ENCODE data around the gene CPLX1.

The CPLX1 gene

GRCh38 chr4:825971-826330 lies at the start of gene CPLX1:
Gene CPLX1, minus strand, starts transcription at chr4:826129. Its CDS starts 1,607 bp downstream, at chr4:824522.
- DNase-seq = no peak

GRCh38 chr4:874971-875817 lies 49.3 kb upstream of the CPLX1 start:
- DNase-seq = no peak

- no peak for DNase-seq
These were observed 48.1 kb upstream of the CPLX1 start for GRCh38 chr4:874056-874455.

GRCh38 chr4:872241-872981 lies 46.5 kb upstream of the CPLX1 start:
- no peak for DNase-seq

DNA sequence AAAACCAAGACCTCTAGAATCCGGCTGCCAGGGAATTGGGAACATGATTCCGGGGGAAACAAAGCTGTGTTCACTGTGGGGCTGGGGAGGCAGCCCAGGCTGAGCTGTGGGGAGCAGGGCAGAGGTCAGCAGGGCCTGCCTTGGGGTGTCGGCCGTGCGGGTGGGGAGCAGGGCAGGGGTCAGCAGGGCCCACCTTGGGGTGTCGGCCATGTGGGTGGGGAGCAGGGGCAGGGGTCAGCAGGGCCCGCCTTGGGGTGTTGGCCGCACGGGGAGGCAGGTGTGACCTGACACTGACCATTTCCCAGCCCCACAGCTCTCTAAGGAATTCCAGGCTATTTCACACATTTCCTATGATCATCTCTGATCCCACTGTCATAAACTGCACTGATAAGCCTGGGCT lies 45.6 kb upstream of the CPLX1 start:
- no peak for DNase-seq

DNA sequence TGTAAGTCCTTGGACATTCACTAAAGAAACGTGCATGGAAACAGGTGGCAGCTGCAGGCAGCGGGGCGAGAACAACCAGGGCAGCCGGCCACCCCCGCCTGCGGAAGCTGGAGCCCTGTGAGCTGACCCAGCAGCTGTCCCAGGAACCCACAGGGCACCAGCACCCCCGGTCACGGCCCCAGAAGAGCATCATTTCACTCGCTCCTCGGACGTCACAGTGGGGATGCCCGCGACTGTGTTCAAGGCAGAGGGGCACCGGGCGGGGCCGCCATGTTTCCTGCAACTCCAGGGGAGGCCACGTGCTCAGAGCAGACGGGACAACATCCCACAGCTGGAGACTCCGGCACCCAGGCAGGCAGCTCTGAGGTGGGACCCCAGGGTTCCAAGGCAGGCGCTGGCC lies 45.0 kb upstream of the CPLX1 start:
- DNase-seq = no peak

DNA sequence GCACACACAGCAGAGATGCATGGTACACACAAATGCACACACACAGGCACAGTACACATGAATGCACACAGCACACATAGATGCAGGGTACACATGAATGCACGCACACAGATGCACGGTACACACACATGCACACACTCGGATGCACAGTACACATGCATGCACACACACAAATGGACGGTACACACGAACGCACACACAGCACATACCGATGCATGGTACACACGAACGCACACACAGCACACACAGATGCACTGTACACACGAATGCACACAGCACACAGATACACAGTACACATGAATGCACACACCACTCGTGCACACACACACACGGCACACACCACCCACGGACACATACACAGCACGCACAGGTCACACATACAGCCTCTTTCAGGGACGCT lies 43.8 kb upstream of the CPLX1 start:
- no peak for DNase-seq

- DNase-seq = no peak
These were observed 42.5 kb upstream of the CPLX1 start for GRCh38 chr4:868421-868820.

DNA sequence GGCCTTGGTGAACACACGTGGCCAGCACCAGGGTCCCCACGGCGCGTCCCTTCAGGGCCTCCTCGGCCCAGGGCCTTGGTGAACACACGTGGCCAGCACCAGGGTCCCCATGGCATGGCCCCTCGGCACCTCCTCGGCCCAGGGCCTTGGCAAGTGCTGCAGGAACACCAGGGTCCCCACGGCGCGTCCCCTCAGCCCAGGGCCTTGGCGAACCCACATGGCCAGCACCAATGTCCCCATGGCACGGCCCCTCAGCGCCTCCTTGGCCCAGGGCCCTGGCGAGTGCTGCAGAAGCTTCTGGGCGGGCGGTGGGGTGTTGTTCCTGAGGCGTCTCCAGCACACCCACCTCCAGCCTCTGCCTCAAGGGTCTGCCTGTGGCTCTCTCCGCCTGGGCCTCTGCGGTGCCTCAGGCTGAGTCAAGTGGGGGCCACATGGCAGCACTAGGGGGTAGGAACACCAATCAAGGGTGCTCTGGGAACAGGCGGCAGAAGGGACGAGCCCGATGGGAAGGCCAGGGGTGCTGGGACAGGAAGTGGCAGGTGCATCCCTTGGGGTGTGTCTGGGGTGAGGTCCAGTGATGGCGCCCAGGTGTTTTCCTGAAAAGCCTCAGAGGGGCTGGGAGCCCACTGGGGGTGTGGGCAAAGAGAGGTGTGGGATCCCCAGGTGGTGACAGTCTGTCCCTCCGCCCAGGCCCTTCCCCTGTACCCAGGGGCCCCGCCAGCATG lies 41.8 kb upstream of the CPLX1 start:
- no peak for DNase-seq

GRCh38 chr4:866761-867390 lies 40.9 kb upstream of the CPLX1 start:
- no peak for DNase-seq

DNA sequence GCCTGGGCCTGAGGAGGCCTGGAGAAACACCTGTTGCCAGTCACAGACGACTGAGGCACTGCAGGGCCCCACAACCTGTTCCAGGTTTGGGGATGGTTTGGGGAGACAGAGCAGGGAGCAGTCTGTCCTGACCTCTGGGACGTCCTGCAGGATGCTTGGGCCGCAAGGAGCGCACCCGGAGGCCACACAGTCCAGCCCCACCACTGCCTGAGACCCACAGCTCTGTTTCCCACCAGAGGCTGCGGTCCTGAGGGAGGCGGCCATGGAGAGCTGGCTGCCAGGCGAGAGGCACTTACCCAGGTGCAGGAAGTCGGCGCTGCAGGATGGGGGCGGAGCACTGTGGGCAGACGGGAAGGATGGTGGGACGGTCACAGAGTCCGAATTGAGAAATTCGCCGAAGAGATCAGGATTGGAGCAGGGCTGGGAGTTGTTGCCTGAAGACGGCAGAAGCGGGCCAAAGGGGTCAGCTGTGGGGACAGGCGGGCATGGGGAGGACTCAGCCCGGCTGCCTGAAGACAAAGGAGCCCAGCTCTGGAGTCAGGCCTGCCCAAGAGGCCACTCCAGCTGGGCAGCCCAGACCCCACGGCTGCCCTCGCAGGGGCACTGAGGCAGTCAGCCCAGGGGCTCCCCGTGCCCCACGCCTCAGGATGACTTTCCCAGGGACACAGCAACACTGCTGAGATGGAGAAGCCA lies 40.3 kb upstream of the CPLX1 start:
- no peak for DNase-seq

- no peak for DNase-seq
These were observed 39.6 kb upstream of the CPLX1 start for GRCh38 chr4:865572-865971.

GRCh38 chr4:865121-865465 lies 39.2 kb upstream of the CPLX1 start:
- DNase-seq = no peak

GRCh38 chr4:864456-865120 lies 38.7 kb upstream of the CPLX1 start:
- DNase-seq = no peak

DNA sequence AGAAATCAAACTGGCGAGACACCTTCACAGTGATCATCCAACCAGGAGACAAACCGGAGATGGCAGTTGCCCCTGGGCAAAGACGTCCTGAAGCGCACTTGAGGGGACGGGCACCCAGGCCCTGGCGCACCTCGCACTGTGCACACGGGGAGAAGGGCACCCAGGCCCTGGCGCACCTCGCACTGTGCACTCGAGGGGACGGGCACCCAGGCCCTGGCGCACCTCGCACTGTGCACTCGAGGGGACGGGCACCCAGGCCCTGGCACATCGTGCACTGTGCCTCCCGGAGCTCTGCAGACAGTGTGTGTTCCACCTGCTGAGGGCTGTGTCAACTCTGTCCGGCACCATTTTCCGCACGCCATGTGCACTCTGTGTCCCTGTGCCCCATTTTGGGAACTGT lies 34.6 kb upstream of the CPLX1 start:
- DNase-seq = no peak

DNA sequence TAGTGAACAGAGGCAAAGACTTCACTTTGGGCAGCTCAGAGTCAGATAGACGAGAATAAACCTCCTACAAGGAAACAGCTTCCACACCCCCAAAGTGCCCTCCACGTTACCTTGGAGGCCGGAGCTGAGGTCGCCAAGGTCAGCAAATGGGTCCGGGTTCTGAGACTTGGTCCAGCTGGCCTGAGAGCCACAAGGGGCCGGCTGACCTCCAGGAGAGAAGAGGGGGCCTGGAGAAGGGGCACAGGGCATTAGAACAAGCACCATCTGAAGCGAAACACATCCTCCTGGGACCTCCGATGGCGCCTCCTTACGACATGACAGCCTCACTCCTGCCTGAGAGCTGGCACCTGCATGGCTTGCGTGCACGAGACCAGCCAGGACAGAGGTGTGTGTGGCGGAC lies 33.6 kb upstream of the CPLX1 start:
- DNase-seq = no peak

DNA sequence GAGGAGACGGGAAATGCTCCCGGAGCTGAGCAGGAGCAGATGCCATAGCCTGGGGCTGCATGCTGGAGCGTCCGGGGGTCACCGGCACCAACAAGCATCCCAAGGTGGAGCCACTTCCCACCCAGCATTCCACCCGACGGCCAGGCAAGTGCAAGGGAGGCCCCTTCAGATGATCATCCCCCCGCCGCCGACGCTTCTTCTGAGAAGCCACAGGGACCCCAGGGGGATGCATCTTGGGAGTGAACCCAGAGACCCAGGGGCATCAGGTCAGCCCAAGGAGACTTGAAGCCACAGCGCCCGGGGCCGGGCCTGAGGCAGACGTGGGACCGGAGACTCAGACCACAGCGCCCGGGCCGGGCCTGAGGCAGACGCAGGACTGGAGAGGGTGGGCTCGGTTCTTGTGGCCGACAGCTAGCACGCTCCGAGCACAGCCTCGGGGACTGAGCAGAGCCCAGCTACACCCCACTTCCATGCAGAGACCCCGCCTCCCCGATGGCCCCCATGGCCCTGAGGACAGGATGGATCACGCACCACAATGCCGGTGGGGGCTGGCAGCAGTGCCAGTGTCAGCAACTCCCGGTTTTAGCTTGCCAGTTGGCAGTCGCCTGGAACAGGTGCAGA lies 33.0 kb upstream of the CPLX1 start:
- DNase-seq = no peak

DNA sequence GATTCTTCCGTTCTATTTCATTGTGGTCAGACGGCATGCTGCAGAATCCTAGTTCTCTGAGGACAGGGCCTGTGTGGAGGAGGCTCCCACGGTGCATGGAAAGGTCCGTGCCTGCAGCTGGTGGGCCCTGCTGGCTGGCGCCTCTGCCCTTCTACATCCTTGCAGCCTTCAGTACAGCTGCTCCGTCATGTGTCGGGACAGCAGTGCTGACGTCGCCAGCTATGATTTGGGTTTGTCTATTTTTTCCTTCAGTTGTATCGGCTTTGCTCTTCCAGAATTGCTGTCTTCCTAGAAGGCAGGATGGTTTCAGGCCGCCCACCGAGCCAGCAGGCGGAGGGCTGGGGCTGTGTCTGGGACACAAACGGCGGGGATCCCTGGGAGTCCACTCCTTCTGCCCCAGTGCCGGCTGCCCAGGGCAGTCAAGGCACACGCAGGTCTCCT lies 32.1 kb upstream of the CPLX1 start:
- DNase-seq = no peak

- no peak for DNase-seq
These were observed 31.5 kb upstream of the CPLX1 start for GRCh38 chr4:857461-857860.

DNA sequence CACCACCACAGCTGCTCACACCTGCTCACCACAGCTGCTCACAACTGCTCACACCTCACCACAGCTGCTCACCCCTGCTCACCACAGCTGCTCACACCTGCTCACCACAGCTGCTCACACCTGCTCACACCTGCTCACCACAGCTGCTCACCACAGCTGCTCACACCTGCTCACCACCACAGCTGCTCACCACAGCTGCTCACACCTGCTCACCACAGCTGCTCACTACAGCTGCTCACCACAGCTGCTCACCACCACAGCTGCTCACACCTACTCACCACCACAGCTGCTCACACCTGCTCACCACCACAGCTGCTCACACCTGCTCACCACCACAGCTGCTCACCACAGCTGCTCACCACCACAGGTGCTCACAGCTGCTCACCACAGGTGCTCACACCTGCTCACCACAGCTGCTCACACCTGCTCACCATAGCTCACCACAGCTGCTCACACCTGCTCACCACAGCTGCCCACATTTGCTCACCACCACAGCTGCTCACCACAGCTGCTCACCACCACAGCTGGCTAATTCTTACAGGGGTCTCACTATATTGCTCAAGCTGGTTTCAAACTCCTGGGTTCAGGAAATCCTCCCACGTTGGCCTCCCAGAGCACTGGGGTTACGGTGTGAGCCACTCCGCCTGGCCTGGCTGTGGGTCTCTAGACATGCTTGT lies 30.4 kb upstream of the CPLX1 start:
- no peak for DNase-seq

DNA sequence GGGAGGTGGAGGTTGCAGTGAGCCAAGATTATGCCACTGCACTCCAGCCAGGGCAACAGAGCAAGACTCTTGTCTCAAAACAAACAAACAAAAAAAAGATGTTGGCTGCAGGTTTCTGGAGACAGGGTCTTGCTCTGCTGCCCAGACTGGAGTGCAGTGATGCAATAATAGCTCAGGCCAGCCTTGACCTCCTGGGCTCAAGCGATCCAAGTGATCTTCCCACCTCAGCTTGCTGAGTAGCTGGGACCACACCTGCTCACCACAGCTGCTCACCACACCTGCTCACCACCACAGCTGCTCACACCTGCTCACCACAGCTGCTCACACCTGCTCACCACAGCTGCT lies 29.9 kb upstream of the CPLX1 start:
- DNase-seq = no peak
